NCI-H1417 treated with DMSO at 0.1 percent for 48 hours (cell line): Measurements from ENCODE around the gene DNAH11.
"Not testable (repeated sequence)": the region's sequence is repeated elsewhere in the genome, so short reads cannot be mapped to it uniquely, and the experiment has no call there.

Experiments used
- DNase-seq: peaks from one replicate; lab custom pipeline; 2025; lab: John Stamatoyannopoulos, UW

DNAH11 gene

GRCh38 chr7:21718391-21718790 is 175.6 kb downstream of the DNAH11 start:
- no peak for DNase-seq

GRCh38 chr7:21719846-21720245 is 177.0 kb downstream of the DNAH11 start:
- no peak for DNase-seq

- no peak for DNase-seq
These were observed 179.5 kb downstream of the DNAH11 start for GRCh38 chr7:21722371-21722770.

- DNase-seq, result no peak
These were observed 181.7 kb downstream of the DNAH11 start for GRCh38 chr7:21724562-21724961.

- no peak for DNase-seq
These were observed 187.6 kb downstream of the DNAH11 start for GRCh38 chr7:21730399-21730798.

- no peak for DNase-seq
These were observed 189.1 kb downstream of the DNAH11 start for GRCh38 chr7:21731977-21732376.

- not testable (repeated sequence) for DNase-seq
These were observed 190.1 kb downstream of the DNAH11 start for GRCh38 chr7:21732956-21733355.

GRCh38 chr7:21733837-21734236 is 191.0 kb downstream of the DNAH11 start:
- DNase-seq, result no peak

- no peak for DNase-seq
These were observed 200.7 kb downstream of the DNAH11 start for GRCh38 chr7:21743493-21743892.

GRCh38 chr7:21746949-21747348 is 204.1 kb downstream of the DNAH11 start:
- no peak for DNase-seq

GRCh38 chr7:21747806-21748205 is 205.0 kb downstream of the DNAH11 start:
- no peak for DNase-seq

GRCh38 chr7:21749378-21749777 is 206.5 kb downstream of the DNAH11 start:
- DNase-seq, result no peak

- no peak for DNase-seq
These were observed 210.2 kb downstream of the DNAH11 start for GRCh38 chr7:21753071-21753470.

GRCh38 chr7:21754963-21755362 is 212.1 kb downstream of the DNAH11 start:
- no peak for DNase-seq

- DNase-seq, result no peak
These were observed 214.9 kb downstream of the DNAH11 start for GRCh38 chr7:21757537-21758282.

GRCh38 chr7:21758286-21758685 is 215.4 kb downstream of the DNAH11 start:
- DNase-seq, result no peak

GRCh38 chr7:21762469-21762868 is 219.6 kb downstream of the DNAH11 start:
- no peak for DNase-seq

- DNase-seq, result no peak
These were observed 221.0 kb downstream of the DNAH11 start for GRCh38 chr7:21763818-21764217.

GRCh38 chr7:21766218-21766617 is 223.4 kb downstream of the DNAH11 start:
- no peak for DNase-seq

- peak; percentile 55 for DNase-seq
These were observed 224.6 kb downstream of the DNAH11 start for GRCh38 chr7:21767300-21767900.

- DNase-seq, result no peak
These were observed 225.4 kb downstream of the DNAH11 start for GRCh38 chr7:21768279-21768678.

- no peak for DNase-seq
These were observed 228.4 kb downstream of the DNAH11 start for GRCh38 chr7:21771266-21771665.

- DNase-seq, result no peak
These were observed 229.2 kb downstream of the DNAH11 start for GRCh38 chr7:21771906-21772610.
